GM19372 (cell line): ENCODE data around the gene IPO9.
"Not testable (repeated sequence)": the region's sequence is repeated elsewhere in the genome, so short reads cannot be mapped to it uniquely, and the experiment has no call there.

Source experiments
- ATAC-seq: cut with Tn5 transposase; IDR thresholded peaks from one replicate; pipeline ENCODE4 v1.9.1; 2021; ENCODE audit warnings: mild to moderate bottlenecking, low read depth, moderate library complexity; ENCODE audit not compliant: unreplicated experiment

IPO9 gene

GRCh38 chr1:201900476-201900875, 71.5 kb downstream of the IPO9 start:
- no peak for ATAC-seq

- not testable (repeated sequence) for ATAC-seq
These were observed 72.1 kb downstream of the IPO9 start for GRCh38 chr1:201901036-201901435.

- no peak for ATAC-seq
These were observed 73.2 kb downstream of the IPO9 start for GRCh38 chr1:201902198-201902597.

- ATAC-seq = no peak
These were observed 74.2 kb downstream of the IPO9 start for GRCh38 chr1:201903135-201903534.

GRCh38 chr1:201904579-201904978, 75.6 kb downstream of the IPO9 start:
- ATAC-seq = no peak

GRCh38 chr1:201905234-201905890, 76.4 kb downstream of the IPO9 start:
- ATAC-seq = no peak

GRCh38 chr1:201906336-201906735, 77.4 kb downstream of the IPO9 start:
- ATAC-seq = no peak

- ATAC-seq = no peak
These were observed 78.7 kb downstream of the IPO9 start for GRCh38 chr1:201907621-201908020.

- no peak for ATAC-seq
These were observed 83.0 kb downstream of the IPO9 start for GRCh38 chr1:201911826-201912571.

- no peak for ATAC-seq
These were observed 83.9 kb downstream of the IPO9 start for GRCh38 chr1:201912832-201913231.

GRCh38 chr1:201914456-201915235, 85.7 kb downstream of the IPO9 start:
- ATAC-seq = no peak

- ATAC-seq = no peak
These were observed 87.8 kb downstream of the IPO9 start for GRCh38 chr1:201916649-201917249.

- no peak for ATAC-seq
These were observed 88.5 kb downstream of the IPO9 start for GRCh38 chr1:201917362-201918033.

GRCh38 chr1:201918343-201918742, 89.4 kb downstream of the IPO9 start:
- ATAC-seq = no peak

- no peak for ATAC-seq
These were observed 93.1 kb downstream of the IPO9 start for GRCh38 chr1:201921952-201922558.

GRCh38 chr1:201925301-201925567, 96.3 kb downstream of the IPO9 start:
- ATAC-seq = no peak

- no peak for ATAC-seq
These were observed 97.2 kb downstream of the IPO9 start for GRCh38 chr1:201925981-201926645.

GRCh38 chr1:201928266-201928665, 99.3 kb downstream of the IPO9 start:
- no peak for ATAC-seq

- ATAC-seq = no peak
These were observed 101.2 kb downstream of the IPO9 start for GRCh38 chr1:201930137-201930536.

- no peak for ATAC-seq
These were observed 101.8 kb downstream of the IPO9 start for GRCh38 chr1:201930803-201931202.
